NAMALWA (cell line): ENCODE data around the gene OAS3.
"Not testable (repeated sequence)": the region's sequence is repeated elsewhere in the genome, so short reads cannot be mapped to it uniquely, and the experiment has no call there.

Experiments used
- DNase-seq: peaks from one replicate; pipeline ENCODE4 v3.0.0-alpha.2; 2015; ENCODE audit warnings: low spot score

Gene OAS3

DNA sequence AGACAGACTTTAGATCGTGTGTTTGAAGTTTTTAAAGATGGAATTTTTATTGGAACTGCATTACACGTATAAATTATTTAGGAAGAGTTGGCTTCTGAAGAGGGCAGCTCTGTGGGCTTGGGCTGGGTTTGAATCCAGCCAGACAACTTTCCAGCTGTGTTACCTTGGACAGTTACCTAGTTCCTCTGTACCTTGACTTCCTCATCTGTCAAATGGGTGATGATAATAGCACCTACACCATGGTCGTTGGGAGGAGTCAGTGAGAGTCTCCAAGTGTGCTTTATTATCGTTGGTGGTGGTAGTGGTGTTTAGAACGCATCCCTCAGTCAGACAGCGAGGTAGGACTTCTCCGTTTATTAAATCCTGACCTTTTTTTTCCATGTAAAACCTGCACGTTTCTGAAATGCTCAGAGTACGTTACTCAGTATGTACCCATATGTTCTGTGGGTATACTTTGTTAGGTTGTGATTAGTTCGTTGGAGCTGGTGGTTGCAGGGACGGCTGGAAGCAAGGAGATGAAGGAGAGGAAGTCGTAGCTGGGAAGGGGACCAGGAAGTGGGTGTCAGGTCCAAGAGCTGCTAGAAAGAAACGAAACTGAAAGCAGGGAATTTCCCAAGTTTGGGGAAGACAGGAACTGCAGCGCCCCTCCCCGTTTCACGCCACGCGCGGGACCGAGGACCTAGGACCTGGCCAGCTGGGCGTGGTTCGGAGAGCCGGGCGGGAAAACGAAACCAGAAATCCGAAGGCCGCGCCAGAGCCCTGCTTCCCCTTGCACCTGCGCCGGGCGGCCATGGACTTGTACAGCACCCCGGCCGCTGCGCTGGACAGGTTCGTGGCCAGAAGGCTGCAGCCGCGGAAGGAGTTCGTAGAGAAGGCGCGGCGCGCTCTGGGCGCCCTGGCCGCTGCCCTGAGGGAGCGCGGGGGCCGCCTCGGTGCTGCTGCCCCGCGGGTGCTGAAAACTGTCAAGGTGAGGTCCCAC lies at the start of gene OAS3:
Gene OAS3, plus strand, starts transcription at position 734 of the 979 bp plus-strand sequence. Its CDS starts 57 bp downstream, at position 791.
- no peak for DNase-seq

- no peak for DNase-seq
Measured at GRCh38 chr12:112891093-112892024, 46.9 kb upstream of the OAS3 start.

DNA sequence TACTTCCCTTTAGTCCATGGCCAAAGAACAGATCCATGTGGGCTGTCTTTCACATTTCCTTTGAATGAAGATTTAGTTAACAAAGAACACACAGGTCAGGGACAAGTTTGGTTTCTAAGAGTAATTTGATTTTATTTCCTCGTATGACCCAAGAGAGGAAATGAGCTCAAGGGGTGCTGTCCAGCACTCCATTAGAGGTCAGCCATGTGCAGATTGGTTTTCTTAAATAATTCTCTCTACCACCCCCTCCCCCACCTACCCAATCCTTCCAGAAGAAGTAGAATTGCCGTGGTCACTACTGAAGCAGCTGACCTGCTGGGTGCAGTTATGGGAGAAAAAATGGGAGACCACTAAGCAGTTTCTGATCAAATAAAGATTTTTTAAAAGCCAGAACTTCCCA lies 45.4 kb upstream of the OAS3 start:
- DNase-seq: no peak

- no peak for DNase-seq
Measured at GRCh38 chr12:112894128-112894527, 44.1 kb upstream of the OAS3 start.

DNA sequence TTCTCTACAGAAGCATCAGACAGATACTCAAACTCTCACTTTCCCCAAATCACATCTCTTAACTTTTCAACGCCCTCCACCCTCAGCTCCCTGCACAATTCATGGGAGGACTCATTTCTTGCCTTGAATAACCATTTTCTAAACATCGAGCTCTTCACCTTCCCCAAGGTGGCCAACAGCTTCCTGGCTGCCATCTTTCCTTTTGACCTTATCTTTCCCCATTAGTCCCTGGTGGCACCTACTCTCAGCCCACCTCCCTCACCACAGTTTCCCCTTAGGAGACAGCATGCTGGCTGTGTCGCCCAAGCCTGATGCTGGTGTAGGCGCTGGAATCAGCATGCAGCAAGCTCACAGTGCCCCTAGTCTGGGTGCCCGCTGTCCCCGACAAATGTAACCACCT lies 39.9 kb upstream of the OAS3 start:
- DNase-seq: no peak

DNA sequence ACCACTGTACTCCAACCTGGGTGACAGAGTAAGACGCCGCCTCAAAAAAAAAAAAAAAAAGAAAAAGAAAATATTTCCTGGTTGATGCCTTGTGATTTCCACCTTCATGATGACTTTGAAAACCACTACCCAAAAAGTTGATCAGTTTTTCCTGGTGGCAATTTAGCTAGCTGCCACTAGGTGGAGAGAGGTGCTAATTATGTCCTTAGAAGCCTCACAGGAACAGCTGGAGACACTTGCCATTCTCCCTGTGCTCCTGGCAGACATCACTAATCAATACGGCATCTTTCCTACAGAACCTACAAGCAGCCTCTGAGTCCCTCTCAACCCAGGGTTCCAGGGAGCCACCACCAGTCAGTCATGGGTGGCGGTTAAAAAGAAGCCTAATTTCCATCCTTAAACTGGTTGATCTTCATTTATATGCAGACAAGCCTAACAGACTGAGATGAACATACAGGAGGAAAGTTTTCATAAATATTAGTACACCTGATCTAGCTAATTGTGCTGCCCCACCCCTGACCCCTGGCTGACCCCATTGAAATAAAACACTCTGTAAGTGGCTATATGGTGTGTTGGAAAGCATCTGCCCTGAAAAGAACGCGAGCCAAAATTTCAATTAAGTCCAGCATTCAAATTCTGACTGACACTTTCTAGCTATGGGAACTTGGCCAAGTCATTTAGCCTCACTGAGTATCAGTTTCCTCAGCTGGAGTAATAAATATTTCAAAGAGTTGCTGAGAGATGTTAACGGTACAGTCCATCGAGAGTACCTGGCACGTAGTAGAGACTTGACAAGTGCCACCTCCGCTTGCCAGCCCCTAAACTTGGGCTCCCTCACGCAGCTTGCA lies 37.8 kb upstream of the OAS3 start:
- DNase-seq: peak; percentile 76

DNA sequence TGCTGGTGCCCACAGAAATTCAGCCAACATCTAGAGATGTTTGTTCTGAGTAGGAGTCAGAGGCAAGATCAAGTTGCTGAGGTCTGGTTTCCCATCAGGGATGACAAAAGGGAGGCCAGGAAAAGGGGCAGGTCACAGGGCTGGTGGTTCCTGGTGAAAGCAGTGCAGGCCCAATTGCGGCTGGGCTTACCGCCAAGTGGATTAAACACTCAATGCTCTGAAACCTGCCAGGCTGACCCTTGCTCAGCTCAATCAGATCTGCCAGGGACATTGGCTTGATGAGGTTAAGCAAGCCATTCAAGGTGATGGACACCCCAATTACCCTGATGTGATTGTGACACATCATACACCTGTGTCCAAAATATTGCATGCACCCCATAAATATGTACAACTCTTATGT lies 37.0 kb upstream of the OAS3 start:
- no peak for DNase-seq

DNA sequence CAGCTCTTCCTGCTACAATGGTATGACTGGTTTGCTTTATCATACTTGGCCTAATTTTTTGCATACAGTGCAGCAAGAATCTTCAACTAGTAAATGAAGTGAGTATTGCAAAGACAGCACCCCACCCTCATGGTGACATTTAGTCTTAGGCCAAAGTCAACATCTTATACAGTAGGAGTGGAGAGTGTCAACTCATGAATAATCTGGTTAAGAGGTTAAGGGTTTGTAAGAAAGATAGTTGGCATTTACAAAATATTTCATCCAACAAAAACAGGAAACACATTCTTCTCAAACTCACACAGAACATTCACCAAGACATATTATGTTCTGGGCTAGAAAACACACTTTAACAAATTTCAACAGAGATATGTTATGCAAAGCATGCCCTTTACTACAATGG lies 33.7 kb upstream of the OAS3 start:
- DNase-seq: no peak

DNA sequence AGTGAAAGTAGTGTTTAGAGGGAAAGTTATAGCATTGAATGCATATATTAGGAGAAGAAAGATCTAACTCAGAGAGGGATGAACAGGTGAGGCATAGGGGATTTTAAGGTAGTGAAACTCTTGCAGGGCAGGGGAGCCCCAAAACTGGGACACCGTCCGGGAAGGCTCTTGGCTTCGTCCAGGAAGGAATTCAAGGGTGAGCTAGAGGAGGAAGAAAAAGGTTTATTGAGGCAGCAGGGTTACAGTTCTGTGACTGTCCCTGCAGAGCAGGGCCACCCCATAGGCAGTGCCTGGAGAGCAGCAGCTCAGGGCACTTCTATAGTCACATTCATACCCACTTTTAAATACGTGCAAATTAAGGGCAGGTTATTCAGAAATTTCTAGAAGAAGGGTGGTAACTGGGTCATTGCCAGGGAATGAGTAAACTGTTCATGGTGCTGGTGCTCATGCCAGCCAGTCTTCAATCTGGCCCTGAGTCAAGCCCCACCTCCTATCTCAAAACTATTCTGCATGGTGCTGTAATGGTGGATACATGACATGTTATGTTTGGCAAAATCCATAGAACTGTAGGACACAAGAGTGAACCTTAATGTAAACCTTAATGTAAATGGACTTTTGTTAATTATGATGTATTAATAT lies 32.7 kb upstream of the OAS3 start:
- DNase-seq: no peak

- peak; percentile 85 for DNase-seq
Measured at GRCh38 chr12:112906712-112907414, 31.4 kb upstream of the OAS3 start, which contains the start of gene OAS1. TSS of gene OAS1 (plus strand) at chr12:112906962. CDS start at chr12:112907040, 78 bp downstream.

DNA sequence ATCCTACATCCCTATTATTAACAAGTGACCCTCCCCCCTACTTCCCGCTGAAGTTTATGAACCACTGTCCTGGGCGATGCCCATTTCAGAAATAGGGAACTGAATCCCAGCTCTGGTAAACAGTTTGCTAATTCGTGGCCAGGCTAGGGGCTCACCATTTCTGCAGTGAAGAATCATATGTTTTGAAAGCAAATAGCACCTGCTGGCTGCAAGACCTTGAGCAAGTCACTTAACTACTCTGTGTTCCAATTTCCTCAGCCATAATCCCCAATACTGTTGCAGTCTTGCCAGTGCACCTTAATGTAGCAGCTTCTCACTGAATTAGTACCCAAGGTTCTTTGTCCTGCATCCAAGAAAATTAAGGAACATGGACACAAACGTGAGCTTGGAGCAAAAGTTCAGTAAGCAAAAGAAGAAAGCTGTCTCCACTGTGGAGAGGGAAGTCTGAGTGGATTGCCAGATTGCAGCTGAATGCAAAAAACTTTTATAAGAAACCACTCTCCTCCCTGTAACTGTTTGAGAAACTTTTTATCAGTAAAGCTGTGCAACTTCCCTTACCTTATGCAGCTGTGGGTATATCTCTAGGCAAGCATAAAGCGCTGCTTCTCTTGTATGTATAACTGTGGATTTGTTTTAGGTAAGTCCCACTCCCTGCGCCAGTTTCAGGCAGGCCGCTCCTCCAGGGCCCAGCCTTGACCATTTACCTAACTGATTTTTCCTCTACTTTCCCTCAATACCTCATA lies 30.7 kb upstream of the OAS3 start:
- peak; percentile 79 for DNase-seq

DNA sequence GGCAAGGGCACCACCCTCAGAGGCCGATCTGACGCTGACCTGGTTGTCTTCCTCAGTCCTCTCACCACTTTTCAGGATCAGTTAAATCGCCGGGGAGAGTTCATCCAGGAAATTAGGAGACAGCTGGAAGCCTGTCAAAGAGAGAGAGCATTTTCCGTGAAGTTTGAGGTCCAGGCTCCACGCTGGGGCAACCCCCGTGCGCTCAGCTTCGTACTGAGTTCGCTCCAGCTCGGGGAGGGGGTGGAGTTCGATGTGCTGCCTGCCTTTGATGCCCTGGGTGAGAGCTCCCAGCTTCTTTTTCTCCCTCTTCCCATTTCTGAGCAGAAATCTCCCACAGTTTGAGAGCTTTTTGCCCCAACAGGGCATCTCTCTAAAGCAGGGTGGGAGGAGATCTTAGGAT lies 29.7 kb upstream of the OAS3 start:
- DNase-seq: no peak

DNA sequence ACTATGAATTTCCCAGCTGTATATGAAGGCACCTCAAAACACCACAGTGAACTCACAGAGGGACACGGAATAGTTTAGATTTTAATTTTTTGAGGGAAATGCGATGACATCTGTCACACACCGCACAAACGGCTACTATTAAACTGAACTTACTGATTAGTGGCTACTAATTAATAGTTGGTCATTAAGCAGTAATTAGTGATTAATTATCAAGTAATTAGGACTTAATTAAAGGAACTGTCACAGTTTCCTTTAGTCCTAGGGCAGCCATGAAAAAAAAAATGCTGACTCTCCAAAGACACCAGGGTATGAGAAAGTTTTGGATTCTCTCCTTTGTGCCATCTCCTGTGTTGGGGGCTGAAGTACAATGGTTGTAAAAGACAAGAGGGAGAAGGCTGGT lies 28.6 kb upstream of the OAS3 start:
- no peak for DNase-seq

DNA sequence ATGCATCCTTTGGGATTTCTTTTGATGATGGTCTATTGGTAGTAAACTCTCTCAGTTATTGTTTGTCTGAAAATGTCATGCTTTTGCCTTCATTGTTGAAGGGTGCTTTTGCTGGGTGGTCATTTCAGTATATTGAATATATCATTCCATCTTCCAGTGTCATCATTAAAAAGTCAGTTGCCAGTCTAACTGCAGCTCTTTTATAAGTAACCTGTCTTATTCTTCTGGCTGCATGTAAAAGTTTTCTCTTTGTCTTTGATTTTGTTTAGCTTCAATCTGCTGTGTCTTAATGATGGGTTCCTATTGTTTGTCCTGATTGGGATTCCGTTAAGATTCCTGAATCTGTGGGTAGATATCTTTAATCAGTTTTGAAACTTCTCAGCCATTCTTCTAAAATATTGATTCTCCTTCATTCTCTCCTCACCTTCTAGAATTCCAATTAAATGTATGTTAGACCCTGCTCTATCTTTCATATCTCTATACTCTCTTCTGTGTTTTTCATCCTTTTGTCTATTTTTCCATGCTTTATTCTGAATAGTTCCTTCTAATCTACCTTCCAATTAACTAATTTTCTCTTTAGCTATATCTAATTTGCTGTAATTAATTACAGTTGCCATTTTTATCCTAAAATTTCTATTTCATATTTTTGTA lies 25.1 kb upstream of the OAS3 start:
- no peak for DNase-seq

GRCh38 chr12:112913888-112914287 lies 24.4 kb upstream of the OAS3 start:
- DNase-seq: not testable (repeated sequence)

GRCh38 chr12:112916270-112916669 lies 22.0 kb upstream of the OAS3 start:
- no peak for DNase-seq

GRCh38 chr12:112919121-112919520 lies 19.2 kb upstream of the OAS3 start:
- no peak for DNase-seq

DNA sequence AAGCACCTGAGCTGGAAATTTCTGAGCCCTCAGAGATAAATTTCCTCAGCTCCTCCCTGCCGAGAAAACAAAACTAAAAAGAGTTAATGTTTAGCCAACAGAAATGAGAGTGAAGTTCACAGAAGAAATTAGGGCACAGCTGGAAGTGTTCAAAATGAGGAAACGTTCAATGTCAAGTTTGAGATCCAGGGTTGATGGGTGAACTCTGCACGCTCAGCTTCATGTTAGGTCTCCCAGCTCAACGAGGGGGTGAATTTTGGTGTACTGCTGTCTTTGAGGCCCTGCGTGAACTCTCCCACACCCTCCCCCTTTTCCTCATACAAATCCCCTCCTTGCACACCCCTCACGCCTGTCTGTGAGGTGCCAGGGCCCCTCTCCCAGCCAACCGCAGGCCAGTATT lies 13.3 kb upstream of the OAS3 start:
- DNase-seq: peak; percentile 28

- DNase-seq: peak; percentile 73
Measured at GRCh38 chr12:112926416-112927033, 11.7 kb upstream of the OAS3 start.
